Keratinocyte (primary cell): ENCODE measurements around the gene CLEC18A.

Source experiments
- EZH2 ChIP-seq: IDR thresholded peaks from one replicate; pipeline ENCODE4 v1.6.1; 2012; ENCODE audit warnings: inconsistent platforms, mild to moderate bottlenecking, low read length, moderate library complexity
- TF ChIP-seq, protein P1 (sequence below), 3 experiments: IDR thresholded peaks in 1 of 3; conservative IDR thresholded peaks in 1 of 3; optimal IDR thresholded peaks in 1 of 3; 2 replicates in 2 of 3; 3 replicates in 1 of 3; pipeline versions ENCODE3 to v1.5.1; 2011; ENCODE audit warnings: low read length in 3 of 3, mild to moderate bottlenecking in 3 of 3, moderate library complexity in 2 of 3, control low read depth in 1 of 3, inconsistent platforms in 1 of 3; ENCODE audit not compliant: insufficient read depth in 2 of 3; ENCODE audit errors: extremely low read depth in 1 of 3

GRCh38 chr16:69910964-69911363 is 40.2 kb upstream of the CLEC18A start:
- TF ChIP-seq, protein P1, sequence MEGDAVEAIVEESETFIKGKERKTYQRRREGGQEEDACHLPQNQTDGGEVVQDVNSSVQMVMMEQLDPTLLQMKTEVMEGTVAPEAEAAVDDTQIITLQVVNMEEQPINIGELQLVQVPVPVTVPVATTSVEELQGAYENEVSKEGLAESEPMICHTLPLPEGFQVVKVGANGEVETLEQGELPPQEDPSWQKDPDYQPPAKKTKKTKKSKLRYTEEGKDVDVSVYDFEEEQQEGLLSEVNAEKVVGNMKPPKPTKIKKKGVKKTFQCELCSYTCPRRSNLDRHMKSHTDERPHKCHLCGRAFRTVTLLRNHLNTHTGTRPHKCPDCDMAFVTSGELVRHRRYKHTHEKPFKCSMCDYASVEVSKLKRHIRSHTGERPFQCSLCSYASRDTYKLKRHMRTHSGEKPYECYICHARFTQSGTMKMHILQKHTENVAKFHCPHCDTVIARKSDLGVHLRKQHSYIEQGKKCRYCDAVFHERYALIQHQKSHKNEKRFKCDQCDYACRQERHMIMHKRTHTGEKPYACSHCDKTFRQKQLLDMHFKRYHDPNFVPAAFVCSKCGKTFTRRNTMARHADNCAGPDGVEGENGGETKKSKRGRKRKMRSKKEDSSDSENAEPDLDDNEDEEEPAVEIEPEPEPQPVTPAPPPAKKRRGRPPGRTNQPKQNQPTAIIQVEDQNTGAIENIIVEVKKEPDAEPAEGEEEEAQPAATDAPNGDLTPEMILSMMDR (optimal IDR thresholded peaks at IDR 0.05 in 1 of 3, IDR thresholded peaks at IDR 0.05 in 1 of 3, conservative IDR thresholded peaks at IDR 0.05 in 1 of 3; ENCODE audit: extremely low read depth in 1 of 3, insufficient read depth in 2 of 3, low read length in 3 of 3) = no peak
- no peak for TF ChIP-seq EZH2
